ENCODE data around the gene CLEC4F. TPM values are rescaled to one million over a fixed set of nuclear protein-coding genes. Genes with fewer than 3 reads are reported as not detected.

Gene CLEC4F
- total and polyA plus RNA-seq, 9 donors: 0.11 to 1.4 (median 0.42) TPM; not detected in 1

GRCh38 chr2:70793450-70793849 lies 26.9 kb downstream of the CLEC4F start:
- no peak overlapping the region for H3K27ac ChIP-seq
- intact Hi-C loops (cut with DNase I): no loop called here
- no peak overlapping the region for H3K4me3 ChIP-seq
- DNase-seq: no peak
- no peak for TF ChIP-seq EP300 (IDR thresholded peaks at IDR 0.05)
- TF ChIP-seq, protein P1, sequence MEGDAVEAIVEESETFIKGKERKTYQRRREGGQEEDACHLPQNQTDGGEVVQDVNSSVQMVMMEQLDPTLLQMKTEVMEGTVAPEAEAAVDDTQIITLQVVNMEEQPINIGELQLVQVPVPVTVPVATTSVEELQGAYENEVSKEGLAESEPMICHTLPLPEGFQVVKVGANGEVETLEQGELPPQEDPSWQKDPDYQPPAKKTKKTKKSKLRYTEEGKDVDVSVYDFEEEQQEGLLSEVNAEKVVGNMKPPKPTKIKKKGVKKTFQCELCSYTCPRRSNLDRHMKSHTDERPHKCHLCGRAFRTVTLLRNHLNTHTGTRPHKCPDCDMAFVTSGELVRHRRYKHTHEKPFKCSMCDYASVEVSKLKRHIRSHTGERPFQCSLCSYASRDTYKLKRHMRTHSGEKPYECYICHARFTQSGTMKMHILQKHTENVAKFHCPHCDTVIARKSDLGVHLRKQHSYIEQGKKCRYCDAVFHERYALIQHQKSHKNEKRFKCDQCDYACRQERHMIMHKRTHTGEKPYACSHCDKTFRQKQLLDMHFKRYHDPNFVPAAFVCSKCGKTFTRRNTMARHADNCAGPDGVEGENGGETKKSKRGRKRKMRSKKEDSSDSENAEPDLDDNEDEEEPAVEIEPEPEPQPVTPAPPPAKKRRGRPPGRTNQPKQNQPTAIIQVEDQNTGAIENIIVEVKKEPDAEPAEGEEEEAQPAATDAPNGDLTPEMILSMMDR (IDR thresholded peaks at IDR 0.05): no peak
- TF ChIP-seq POLR2A (IDR thresholded peaks at IDR 0.05): no peak
- H3K27me3 ChIP-seq: no peaks in the 10 kb centered on the region
- H3K9me3 ChIP-seq: no peaks in the 10 kb centered on the region
- 77 to 83% (median 82%) methylated on average over 2 of the region's 2 CpGs for WGBS, 3 donors
- H3K36me3 ChIP-seq: no peaks in the 10 kb centered on the region
- H3K4me1 ChIP-seq (ENCODE audit: insufficient read depth): no peaks in the 10 kb centered on the region

- Histone ChIP-seq H3K27ac (no peak within 1 kb of the TSS), H3K9me3 (no peaks in the 10 kb centered on the region), H3K36me3 (no peaks in the 10 kb centered on the region), H3K27me3 (no peaks in the 10 kb centered on the region), H3K4me1 (ENCODE audit: insufficient read depth) (no peaks in the 10 kb centered on the region), H3K4me3 (no peak within 1 kb of the TSS)
- TF ChIP-seq, protein P1 (IDR thresholded peaks at IDR 0.05): no peak
- TF ChIP-seq EP300 (IDR thresholded peaks at IDR 0.05): no peak
- no peak for TF ChIP-seq POLR2A (IDR thresholded peaks at IDR 0.05)
- 2 to 5% (median 2%) methylated on average over 30 to 69 of the region's 69 CpGs for WGBS, 3 donors
- DNase-seq: no peak
- intact Hi-C loops (cut with DNase I): no loop called here
Measured at GRCh38 chr2:70790136-70790828, 30.1 kb downstream of the CLEC4F start, which contains the start of gene FIGLA. Gene FIGLA (minus strand): TSS chr2:70790643. CDS start chr2:70790638, 5 bp downstream.

DNA sequence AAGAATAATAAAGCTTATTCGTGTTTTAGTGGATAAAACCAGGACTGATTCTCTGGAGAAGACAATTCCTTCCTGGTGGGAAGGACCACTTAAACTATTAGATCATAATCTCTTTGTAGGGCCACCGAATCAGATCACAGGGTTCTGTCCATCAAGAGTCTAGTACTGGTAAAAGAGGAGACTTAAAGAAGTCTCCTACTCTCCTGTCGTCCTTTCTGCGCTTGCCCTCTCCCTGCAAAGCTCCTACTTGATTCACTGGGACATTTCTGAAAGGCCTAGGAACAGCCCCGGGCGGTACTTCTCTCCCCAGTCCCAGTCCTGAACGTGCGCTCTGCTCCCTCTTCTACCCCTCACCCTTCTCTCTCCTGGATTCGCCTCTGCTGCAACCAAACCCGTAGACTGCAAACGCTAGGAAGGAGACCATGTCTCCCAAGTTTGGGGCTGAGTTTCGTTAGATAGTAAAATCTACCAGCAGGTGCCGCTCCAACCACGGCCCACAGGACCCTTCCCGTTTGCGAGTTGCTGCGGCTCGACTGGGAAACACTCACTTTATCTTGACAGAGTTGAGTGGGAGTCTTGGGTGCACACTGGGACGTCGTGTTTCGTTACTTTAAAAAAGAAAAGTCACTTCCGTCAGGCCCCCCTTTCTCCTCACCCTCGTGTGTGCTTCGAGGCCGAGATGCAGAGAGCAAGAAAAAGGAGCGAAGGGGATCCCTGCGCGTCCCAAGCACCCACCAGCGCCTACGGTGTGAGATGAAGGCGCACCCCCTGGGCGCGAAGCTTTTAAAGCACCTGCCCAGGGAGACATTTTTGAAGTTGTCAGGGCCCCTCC lies 30.9 kb downstream of the CLEC4F start:
- 3 to 6% (median 5%) methylated on average over 33 of the region's 33 CpGs for whole genome bisulfite sequencing, 3 donors
- DNase-seq: peak in 3 of 5 donors; percentile 22 to 45 (median 23)
- Histone ChIP-seq H3K4me1 (ENCODE audit: insufficient read depth) (no peaks in the 10 kb centered on the region), H3K27ac (no peak overlapping the region), H3K4me3 (no peak overlapping the region), H3K27me3 (no peaks in the 10 kb centered on the region), H3K36me3 (no peaks in the 10 kb centered on the region), H3K9me3 (no peaks in the 10 kb centered on the region)
- TF ChIP-seq EP300 (IDR thresholded peaks at IDR 0.05): no peak
- no peak for TF ChIP-seq POLR2A (IDR thresholded peaks at IDR 0.05)
- TF ChIP-seq, protein P1 (IDR thresholded peaks at IDR 0.05): no peak
- intact Hi-C loops (cut with DNase I): no loop called here

- no peaks in the 10 kb centered on the region for H3K27me3 ChIP-seq
- H3K4me3 ChIP-seq: no peak overlapping the region
- TF ChIP-seq, protein P1 (IDR thresholded peaks at IDR 0.05): no peak
- TF ChIP-seq POLR2A (IDR thresholded peaks at IDR 0.05): no peak
- no peak for TF ChIP-seq EP300 (IDR thresholded peaks at IDR 0.05)
- no peaks in the 10 kb centered on the region for H3K9me3 ChIP-seq
- no peaks in the 10 kb centered on the region for H3K4me1 ChIP-seq (ENCODE audit: insufficient read depth)
- H3K27ac ChIP-seq: no peak overlapping the region
- no peaks in the 10 kb centered on the region for H3K36me3 ChIP-seq
- no peak for DNase-seq
- 11 to 16% (median 15%) methylated on average over 7 of the region's 7 CpGs for WGBS, 3 donors
- intact Hi-C loops (cut with DNase I): no loop called here
Measured at GRCh38 chr2:70785137-70785911, 35.1 kb downstream of the CLEC4F start.

Measured in ovary (tissue), 9 donors.